HL-60 (cell line): Measurements from ENCODE around the gene LRMDA.

Experiments used
- CTCF ChIP-seq: IDR thresholded peaks from one replicate; pipeline ENCODE4 v1.5.1; 2011; ENCODE audit warnings: low read length, control low read depth, inconsistent platforms; ENCODE audit not compliant: insufficient read depth
- GABPA ChIP-seq: IDR thresholded peaks from 2 replicates; pipeline ENCODE4 v1.6.1; 2012; ENCODE audit warnings: low read depth

GRCh38 chr10:76020630-76021029 lies 589.2 kb downstream of the LRMDA start:
- TF ChIP-seq CTCF (no peak), GABPA (no peak)
